HG03175 (cell line): ENCODE measurements around the gene NOX3.

Experiments
- ATAC-seq: cut with Tn5 transposase; IDR thresholded peaks from one replicate; pipeline ENCODE4 v1.9.1; 2021; ENCODE audit warnings: mild to moderate bottlenecking, moderate library complexity; ENCODE audit not compliant: unreplicated experiment

Gene NOX3

DNA sequence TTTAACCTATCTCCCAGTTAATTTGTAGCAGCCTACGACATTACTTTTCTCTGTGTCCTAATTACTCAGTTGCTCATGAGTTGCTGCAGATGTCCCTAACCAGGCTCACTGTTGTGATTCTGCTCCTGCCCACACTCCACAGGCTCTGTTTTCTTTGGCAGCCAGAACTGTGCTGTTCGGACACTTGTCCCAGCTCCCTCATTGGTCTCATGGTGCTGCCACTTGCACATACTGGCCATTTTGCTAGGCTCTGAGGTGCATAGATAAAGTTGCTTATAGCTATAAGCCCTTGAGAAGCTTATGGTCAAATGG, 55.0 kb downstream of the NOX3 start:
- ATAC-seq = no peak

DNA sequence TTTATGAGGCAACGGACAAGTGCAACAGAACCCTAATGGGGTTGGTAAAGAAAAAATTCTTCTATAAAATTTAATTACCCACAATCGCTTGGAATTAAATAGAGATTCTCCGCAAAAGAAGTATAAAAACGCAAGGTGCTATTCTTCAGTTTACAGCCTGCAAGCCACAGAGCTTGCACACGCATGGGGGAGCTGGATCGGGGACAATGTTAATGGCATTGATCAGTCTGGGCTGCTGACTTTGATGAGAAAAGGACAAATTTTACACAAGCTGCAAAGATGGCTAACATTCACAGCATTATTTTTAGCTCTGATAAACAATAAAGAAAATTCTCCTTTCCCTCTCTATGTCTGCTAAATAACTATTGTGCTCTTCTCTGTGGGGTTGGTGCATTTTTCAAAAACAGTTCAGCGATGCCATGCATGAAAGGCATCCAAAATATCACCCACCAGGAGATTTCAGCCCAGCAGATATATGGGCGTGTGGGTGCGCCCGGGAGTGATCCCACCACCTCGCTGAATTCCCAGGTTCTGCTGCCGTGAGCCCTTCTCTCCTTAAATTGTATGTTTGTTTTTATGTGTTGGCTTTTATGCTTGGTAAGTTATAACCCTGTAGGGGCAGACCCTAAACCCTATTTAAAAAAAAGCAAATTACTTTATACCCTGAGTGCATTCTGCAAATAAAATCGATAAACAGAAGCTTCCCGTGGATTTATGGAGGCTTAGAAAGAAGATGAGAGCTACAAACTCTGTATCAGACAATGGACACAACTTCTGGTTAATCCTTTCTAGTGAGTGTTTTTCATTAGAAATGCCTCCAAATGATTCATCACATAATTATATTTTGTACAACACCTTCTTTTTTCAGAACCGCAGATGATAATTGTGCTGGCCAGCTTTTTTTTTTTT, 55.6 kb downstream of the NOX3 start:
- no peak for ATAC-seq

- no peak for ATAC-seq
These were observed 56.4 kb downstream of the NOX3 start for GRCh38 chr6:155399062-155399744.

DNA sequence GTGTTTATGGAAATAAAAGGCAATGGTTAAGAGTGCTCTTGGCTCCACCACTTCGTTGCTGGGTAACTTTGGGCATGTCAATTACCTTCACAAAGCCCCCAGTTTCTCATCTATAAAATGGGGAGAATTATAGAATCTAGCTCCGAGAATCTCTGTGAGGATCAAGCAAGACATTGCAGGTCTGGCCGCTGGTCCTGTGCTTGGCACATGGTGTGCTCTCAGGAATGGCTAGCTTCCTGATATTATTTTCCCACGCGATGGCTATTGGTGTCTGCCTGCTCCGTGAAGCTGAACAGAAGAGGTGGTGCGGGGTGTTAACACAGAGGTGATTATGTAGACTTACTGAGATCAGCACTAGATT, 57.0 kb downstream of the NOX3 start:
- no peak for ATAC-seq

DNA sequence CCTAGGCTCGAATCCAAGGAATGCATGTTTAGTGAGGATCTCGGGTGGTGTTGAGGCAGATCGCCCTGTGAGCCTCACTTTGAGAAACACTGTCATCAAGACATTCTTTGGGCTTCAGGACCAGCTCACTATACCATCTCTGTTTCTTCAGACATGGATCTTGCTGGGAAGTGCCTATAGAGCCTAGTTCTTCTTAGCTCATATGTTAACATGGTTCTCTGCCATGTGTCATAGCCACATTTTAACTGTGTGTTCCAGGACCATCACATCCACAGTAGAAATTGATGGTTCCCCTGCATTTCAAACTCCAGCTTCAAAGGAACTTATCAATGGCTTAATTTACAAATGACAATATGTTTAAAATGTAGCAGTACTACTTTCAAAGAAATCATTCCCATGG, 57.4 kb downstream of the NOX3 start:
- no peak for ATAC-seq

- ATAC-seq = no peak
These were observed 58.4 kb downstream of the NOX3 start for GRCh38 chr6:155397172-155397705.

GRCh38 chr6:155396605-155397004, 59.0 kb downstream of the NOX3 start:
- ATAC-seq = no peak

DNA sequence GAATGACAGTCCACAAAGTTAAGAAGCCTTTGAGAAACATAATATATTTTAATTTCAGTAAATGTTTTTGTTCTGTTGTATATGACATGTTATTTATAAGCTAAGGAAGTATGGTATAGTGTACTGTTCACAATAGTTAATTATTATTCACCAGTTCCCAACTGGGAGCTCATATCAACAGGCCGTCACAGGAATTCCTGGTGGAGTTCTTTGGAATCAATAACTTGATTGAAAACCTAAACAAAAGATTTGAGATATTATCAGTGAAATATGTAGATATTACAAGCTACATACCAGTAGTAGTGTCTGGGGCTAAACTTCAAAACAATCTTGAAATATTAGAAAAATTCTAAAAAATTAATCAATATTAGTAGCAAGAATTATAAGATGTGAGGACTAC, 60.3 kb downstream of the NOX3 start:
- no peak for ATAC-seq

DNA sequence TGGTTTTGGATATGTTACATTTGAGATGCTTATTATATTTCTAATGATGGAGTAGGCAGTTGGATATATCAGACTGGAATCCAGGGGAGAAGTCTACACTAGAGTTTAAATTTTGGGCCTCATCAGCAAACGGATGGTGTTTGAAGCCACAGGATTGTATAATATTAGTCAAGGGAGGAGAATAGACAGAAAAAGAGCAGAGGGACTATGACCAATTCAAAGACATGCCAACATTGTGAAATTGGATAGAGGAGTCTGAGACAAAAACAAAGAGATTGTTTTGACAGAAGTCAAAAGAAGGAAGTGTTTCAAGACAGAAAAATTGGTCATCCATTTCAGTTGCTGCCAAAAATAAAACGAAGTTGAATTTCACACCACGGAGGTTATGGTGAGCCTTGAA, 66.5 kb downstream of the NOX3 start:
- no peak for ATAC-seq

GRCh38 chr6:155388591-155388990, 67.0 kb downstream of the NOX3 start:
- ATAC-seq = no peak

DNA sequence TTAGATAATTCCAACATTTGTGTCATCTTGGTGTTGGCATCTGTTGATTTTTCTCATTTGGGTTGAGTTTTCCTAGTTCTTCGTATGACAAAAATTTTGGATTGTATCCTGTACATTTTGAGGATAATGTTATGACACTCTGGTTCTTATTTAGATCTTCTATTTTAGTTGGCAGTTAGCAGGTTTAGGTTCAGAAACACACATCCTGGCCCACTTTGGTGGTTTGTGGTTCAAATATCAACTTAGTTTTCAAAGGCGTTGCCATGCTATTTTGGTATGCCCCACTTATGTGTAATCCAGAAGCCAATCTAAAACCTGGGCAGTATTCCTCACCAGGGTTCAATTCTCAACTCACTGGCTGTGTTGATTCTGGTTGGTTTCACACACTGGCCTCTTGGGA, 68.2 kb downstream of the NOX3 start:
- no peak for ATAC-seq

DNA sequence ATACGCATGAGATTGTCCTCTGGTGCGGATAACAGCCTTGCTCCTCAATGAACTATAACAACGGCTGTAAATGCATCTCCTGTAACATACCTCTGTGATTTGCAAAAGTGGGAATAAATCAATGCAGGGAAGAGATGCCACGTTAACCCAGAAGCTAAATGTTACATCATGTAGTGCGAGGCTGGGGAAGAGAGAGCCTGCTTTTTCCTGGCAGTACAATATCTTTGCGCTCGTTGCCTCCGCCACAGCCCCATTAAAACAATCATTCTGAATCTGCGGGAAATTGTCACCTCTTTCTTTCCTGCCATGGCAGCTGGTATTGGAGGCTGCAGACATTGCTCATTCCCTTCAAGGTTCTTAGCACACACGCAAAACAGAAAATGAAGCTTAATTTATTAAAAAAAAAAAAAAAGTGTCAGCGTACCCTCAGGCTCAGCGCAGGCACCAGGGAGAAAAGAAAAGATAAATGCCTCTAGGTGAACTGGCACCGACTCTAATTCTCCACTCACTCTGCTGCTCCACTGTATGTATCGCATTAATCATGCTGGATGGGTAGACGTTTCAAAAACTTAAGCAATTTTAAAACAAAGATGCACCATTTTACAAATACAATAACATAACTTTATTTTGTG, 71.2 kb downstream of the NOX3 start:
- ATAC-seq = no peak

- ATAC-seq = no peak
These were observed 71.7 kb downstream of the NOX3 start for GRCh38 chr6:155383913-155384312.

DNA sequence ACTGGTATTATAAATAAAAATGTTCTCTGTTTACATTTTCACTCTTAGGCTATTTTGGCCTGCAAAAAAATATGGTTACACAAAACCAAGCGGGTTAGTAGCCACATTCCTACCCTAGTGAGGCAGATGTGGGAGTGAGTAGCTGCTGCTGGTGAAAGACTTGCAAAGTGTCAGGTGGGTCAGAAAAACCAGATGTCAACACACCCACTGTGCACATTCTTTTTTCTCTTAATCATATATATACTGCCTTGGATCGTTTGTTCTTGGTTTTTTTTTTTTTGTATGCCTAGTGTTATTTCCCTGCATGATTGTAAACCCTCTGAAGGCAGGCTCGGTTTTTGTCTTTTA, 73.3 kb downstream of the NOX3 start:
- no peak for ATAC-seq

GRCh38 chr6:155381673-155382337, 73.8 kb downstream of the NOX3 start:
- no peak for ATAC-seq

- no peak for ATAC-seq
These were observed 74.8 kb downstream of the NOX3 start for GRCh38 chr6:155380666-155381332.

DNA sequence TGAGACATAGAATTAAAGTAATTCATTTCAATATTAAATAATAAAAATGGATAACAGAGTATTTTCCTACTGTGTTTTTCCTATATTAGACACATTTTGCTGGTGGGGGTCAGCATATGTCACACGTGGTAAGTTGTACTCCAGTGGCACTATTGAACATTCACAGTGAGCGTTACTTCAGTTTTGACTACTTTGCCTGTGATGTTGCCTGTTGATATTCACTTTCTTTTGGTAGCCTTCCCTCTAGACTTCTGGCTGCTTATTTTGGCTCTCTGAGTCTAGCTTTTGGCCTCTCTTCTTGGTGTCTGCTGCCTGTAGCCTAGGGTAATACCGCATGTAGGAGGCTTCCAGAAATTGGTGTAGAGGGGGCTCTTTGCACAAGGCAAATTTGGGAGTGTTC, 76.9 kb downstream of the NOX3 start:
- ATAC-seq = no peak

DNA sequence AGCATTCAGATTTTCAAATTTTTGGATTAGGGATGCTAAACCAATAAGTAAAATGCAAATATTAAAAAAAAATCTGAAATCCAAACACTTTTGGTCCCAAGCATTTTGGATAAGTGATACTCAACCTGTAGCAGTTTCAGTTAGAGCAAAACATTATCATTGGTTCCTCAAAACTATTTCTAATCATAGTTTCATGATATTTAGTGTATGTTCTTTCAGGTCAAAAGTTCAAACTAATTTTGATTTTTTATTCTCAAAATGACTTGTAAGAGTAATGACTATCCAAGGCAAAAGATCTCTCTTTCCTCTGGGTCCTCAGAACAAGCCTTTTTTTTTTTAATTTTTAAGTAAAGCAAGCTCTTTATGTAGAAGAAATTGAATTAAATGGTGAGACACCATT, 77.4 kb downstream of the NOX3 start:
- peak; percentile 67 for ATAC-seq

GRCh38 chr6:155377061-155377460, 78.6 kb downstream of the NOX3 start:
- ATAC-seq = no peak

GRCh38 chr6:155375801-155376200, 79.8 kb downstream of the NOX3 start:
- ATAC-seq = no peak

DNA sequence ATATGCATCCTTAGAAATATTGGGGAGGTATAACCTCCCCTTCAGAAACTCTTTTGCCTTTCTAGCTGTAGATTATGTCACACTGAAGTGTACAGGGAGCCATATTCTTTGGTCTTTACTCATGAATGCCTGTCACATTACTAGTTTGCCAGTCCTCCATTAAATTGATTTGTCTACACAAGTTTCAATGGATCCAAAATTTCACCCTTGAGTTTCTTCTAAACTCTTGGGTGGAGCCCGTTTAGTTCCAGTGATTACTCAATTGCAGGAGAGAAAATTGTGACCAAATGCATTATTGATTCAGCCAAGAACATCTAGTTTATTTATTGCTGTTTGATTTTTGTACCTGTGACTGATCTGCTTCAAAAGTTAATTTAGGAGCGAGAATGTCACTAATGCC, 81.0 kb downstream of the NOX3 start:
- ATAC-seq = no peak
